ENCODE data around the gene CHP1.
"Not testable (repeated sequence)": the region's sequence is repeated elsewhere in the genome, so short reads cannot be mapped to it uniquely, and the experiment has no call there.

Gene CHP1

GRCh38 chr15:41292521-41292920, 61.5 kb downstream of the CHP1 start:
- DNase-seq: no peak

DNA sequence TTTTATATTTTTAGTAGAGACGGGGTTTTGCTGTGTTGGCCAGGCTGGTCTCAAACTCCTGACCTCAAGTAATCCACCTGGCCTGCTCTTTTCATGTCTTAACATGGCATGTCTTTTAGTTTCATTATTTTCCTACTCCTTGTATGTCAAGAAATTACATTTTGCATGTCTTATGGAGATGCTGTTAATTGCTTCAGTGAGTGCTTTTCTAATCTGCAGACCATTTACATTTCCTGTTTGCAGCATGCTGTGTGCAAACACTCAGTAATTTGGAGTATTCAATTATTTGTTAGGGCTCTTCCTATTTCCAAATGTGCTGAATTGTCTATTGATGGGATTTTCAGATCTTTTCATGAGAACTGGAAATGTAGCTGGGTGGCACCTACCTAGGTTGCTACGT, 70.1 kb downstream of the CHP1 start:
- not testable (repeated sequence) for DNase-seq

- DNase-seq: no peak
Observed at GRCh38 chr15:41301587-41301986, 70.5 kb downstream of the CHP1 start.

DNA sequence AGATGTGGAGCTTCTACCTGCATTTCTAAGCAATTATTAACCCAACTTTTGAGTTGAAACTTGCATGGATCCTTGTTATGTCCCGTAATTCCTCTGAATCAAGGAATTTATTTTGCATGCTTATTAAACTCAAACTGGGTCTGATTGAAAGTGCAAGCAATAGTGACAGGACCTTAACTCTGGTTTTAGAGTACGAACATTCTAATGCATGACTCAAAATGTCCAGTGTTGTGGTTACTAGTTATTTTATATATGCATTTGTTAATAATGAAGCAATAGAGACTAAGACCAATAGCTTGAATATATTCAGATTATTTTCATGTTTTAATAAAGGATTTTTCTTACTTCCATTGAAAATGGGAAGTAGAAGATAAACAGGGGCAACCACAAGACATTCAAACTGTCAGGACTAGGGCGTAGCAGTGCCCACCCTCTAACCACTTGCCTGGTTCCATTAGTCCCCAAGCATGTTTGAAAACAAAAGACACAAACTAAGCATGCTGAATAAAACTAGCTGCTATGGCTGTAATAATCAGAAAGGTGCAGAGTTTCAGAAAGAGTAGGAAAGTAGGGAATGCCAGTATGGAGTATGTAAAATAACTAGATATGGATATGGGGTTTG, 73.2 kb downstream of the CHP1 start:
- DNase-seq: no peak

GRCh38 chr15:41307679-41308078, 76.6 kb downstream of the CHP1 start:
- no peak for DNase-seq

DNA sequence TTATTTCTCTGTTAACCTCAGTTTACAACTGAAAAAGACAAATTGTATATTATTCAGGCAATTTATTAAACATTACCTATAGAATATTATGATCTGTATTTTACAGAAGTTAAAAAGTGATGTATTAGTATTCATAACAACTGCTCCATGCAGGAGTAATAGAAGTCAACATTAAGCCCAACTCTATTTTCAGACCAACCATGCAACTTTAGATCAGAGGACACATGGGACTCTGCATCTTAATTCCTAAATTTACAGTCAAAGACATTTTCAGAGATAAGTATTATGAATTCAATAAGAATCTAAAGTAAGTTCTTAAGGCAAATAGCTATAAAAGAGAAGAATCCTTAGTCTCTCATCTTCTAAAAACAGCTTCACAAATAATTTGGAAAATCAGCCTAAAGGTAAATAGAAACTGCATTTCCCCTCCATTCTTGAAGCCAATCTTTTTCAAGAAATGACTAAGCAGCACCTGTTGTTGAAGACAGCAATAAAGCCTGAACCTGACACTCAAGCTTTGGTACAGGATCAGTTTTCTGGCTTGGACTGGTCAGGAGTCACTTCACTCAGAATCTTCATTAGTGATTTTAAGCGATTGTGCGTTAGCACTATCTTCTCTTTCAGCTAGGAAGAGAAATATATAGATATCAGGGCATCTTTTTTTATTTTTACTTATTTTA, 78.3 kb downstream of the CHP1 start:
- DNase-seq: no peak

- not testable (repeated sequence) for DNase-seq
Observed at GRCh38 chr15:41320805-41321330, 89.8 kb downstream of the CHP1 start.

DNA sequence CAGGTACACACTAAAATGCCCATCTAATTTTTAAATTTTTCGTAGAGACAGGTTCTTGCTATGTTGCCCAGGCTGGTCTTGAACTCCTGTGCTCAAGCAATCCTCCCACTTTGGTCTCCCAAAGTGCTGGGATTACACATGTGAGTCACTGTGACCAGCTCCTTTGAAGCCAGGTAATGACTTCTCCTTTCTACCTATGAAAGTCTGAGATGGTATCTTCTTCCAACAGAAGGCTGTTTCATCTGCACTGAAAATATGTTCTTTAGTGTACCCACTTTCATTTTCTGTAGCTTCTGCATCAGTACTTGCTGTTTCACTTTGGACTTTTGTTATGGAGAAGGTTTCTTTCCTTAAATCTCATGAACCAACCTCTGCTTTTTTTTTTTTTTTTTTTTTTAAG, 92.5 kb downstream of the CHP1 start:
- DNase-seq: no peak

DNA sequence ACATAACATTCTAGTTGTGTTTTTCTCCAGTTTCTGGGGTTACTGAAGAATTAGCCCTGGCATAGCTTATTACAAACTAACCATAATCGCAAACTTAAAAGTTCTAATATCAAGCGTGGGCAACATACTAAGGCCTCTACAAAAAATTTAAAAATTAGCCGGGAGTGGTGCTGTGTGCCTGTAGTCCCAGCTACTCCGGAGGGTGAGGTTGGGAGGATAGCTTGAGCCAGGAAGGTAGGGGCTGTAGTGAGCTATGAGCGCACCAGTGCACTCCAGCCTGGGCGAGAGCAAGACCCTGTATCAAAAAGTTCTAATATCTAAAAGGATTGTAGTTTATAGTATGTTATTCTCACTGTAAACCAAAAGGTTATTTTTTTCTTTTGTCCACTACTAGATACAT, 100.2 kb downstream of the CHP1 start:
- DNase-seq: no peak

Measured in suppressor macrophage (primary cell).